22Rv1 (cell line): Measurements from ENCODE around the gene FMN1.
"Not testable (repeated sequence)": the region's sequence is repeated elsewhere in the genome, so short reads cannot be mapped to it uniquely, and the experiment has no call there.

Experiments used
- H3K27ac ChIP-seq: fragments of 450-650 bp; 2 replicates; pipeline ENCODE4 v1.5.1; 2017
- ZFX ChIP-seq: fragments of 450-650 bp; IDR thresholded peaks from 2 replicates; pipeline ENCODE4 v1.6.1; 2017; ENCODE audit warnings: antibody characterized with exemption, borderline replicate concordance
- TF ChIP-seq, protein P1 (sequence below): fragments of 450-650 bp; IDR thresholded peaks from 2 replicates; pipeline ENCODE4 v1.5.1; 2017; ENCODE audit warnings: mild to moderate bottlenecking

Gene FMN1

DNA sequence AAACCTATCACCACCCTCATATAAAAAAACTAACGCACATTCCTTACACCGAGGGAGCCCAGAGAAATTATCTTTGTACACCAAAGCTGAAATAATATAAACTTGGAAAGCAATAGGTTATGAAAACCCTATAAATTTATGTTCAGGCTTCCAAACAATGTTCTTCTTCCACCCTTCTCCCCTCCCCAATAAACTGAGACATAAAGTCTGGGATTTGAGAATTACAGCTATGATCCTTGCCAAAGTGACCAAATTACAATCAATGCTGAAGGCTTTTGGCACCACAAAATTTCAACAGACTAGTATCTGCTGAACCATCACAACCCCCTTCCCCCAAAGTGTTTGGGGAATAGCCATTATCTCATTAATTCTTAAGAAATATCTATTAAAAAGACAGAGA is 237.8 kb downstream of the FMN1 start:
- TF ChIP-seq ZFX, result no peak
- TF ChIP-seq, protein P1, sequence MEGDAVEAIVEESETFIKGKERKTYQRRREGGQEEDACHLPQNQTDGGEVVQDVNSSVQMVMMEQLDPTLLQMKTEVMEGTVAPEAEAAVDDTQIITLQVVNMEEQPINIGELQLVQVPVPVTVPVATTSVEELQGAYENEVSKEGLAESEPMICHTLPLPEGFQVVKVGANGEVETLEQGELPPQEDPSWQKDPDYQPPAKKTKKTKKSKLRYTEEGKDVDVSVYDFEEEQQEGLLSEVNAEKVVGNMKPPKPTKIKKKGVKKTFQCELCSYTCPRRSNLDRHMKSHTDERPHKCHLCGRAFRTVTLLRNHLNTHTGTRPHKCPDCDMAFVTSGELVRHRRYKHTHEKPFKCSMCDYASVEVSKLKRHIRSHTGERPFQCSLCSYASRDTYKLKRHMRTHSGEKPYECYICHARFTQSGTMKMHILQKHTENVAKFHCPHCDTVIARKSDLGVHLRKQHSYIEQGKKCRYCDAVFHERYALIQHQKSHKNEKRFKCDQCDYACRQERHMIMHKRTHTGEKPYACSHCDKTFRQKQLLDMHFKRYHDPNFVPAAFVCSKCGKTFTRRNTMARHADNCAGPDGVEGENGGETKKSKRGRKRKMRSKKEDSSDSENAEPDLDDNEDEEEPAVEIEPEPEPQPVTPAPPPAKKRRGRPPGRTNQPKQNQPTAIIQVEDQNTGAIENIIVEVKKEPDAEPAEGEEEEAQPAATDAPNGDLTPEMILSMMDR, result no peak

DNA sequence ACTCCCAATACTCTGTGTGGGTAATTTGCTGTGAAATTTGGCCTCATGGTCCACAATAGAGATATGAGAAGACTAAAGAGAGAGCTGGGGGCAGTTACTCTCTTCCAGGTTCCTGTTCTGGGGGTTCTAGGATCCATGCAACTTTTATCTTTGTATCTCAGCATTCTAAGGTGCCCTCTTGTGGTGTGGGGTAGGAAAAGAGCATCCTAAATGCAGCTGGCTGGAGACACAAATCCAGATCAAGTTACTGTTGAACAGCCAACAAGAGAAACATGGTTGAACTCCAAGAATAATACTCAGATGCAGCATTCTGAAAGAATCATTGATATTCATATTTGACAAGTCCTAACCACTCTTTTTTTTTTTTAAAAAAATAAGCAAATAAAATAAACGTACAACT is 238.5 kb downstream of the FMN1 start:
- no peak for TF ChIP-seq ZFX
- TF ChIP-seq, protein P1, result peak; percentile 63
- H3K27ac ChIP-seq, result no peak overlapping the region

More for the DNA sequence above, 237.8 kb downstream of the FMN1 start:
- no peak overlapping the region for H3K27ac ChIP-seq

- H3K27ac ChIP-seq, result no peak overlapping the region
- TF ChIP-seq, protein P1, result no peak
- no peak for TF ChIP-seq ZFX
These were observed 241.0 kb downstream of the FMN1 start for GRCh38 chr15:32953533-32953910.

DNA sequence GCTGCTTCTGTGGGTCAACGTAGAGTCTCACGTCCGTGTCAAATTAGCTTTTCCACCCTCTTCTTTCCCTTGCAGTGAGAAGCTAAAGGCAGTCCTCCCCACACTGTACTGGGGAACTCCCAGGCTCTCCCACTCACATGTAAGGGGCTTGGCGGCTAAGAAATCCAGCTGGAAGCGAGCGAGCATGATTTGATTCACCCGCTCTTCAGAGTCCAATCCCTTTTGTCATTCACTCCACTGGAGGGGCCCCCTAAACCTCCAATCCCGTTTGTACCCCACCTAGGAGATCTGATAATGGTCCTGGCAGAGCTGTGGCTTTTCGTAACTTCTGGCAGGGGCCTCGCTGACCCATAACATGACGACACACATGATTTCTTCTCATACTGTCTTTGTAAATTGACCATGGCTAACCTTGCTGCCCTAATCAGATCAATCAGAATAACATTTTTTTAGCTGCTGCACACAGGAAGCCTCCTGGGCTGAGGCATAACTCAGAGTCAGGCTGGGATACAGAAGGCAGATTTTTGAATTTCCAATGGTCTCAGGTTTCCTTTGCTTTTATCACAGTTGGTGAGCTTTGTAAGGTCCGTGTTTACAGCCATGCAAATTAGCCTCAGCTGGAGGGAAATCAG is 241.5 kb downstream of the FMN1 start:
- TF ChIP-seq ZFX, result no peak
- TF ChIP-seq, protein P1, result no peak
- H3K27ac ChIP-seq, result no peak overlapping the region

GRCh38 chr15:32951736-32952464 is 242.6 kb downstream of the FMN1 start:
- H3K27ac ChIP-seq, result no peak overlapping the region
- TF ChIP-seq, protein P1, result no peak
- no peak for TF ChIP-seq ZFX

DNA sequence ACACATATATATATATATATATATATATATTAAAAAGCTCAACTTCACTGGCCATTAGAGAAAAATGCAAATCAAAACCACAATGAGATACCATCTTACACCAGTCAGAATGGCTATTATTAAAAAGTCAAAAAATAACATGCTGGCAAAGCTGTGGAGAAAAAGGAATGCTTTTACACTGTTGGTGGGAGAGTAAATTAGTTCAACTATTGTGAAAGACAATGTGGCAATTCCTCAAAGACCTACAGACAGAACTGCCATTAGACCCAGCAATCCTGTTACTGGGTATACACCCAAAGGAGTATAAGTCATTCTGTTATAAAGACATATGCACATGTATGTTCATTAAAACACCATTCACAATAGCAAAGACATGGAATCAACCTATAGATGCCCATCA is 244.5 kb downstream of the FMN1 start:
- not testable (repeated sequence) for H3K27ac ChIP-seq

GRCh38 chr15:32946210-32946609 is 248.3 kb downstream of the FMN1 start:
- no peak overlapping the region for H3K27ac ChIP-seq
- TF ChIP-seq, protein P1, result no peak
- no peak for TF ChIP-seq ZFX
